GM18520 (cell line): ENCODE results near the gene TTC34.

Source experiments
- ATAC-seq: cut with Tn5 transposase; IDR thresholded peaks from one replicate; pipeline ENCODE4 v1.9.1; 2021; ENCODE audit not compliant: unreplicated experiment

The TTC34 gene, protein sequence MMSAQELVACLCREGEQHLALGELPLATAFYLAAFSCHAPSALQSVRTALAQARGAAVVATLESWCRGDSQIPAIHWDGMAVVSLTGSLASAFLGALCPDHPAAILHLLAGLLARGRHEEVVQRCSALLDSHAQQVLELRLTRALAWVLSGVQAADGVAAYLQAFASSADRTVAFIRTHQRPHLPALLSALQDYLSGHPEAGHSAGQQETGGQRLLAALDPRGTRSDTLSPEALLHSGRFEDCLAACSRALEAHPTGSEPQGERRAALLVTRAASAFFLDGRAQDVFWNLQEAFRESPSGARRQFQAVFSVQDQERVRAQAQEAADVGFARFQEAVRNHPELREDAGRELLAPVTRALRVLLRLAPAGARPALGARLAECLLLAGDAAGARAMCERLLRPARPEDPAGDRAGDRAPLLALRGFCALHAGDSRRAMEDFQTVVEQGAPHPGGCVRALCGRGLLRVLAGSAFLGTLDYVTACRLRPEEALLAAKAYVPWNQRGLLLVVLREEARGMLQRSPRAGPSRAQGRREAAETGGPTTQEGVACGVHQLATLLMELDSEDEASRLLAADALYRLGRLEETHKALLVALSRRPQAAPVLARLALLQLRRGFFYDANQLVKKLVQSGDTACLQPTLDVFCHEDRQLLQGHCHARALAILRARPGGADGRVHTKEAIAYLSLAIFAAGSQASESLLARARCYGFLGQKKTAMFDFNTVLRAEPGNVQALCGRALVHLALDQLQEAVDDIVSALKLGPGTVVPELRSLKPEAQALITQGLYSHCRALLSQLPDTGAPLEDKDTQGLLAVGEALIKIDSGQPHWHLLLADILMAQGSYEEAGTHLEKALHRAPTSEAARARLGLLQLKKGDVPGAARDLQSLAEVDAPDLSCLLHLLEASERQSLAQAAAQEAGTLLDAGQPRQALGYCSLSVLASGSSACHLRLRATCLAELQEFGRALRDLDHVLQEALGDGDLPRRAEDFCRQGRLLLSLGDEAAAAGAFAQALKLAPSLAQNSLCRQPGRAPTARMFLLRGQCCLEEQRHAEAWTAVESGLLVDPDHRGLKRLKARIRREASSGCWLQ

DNA sequence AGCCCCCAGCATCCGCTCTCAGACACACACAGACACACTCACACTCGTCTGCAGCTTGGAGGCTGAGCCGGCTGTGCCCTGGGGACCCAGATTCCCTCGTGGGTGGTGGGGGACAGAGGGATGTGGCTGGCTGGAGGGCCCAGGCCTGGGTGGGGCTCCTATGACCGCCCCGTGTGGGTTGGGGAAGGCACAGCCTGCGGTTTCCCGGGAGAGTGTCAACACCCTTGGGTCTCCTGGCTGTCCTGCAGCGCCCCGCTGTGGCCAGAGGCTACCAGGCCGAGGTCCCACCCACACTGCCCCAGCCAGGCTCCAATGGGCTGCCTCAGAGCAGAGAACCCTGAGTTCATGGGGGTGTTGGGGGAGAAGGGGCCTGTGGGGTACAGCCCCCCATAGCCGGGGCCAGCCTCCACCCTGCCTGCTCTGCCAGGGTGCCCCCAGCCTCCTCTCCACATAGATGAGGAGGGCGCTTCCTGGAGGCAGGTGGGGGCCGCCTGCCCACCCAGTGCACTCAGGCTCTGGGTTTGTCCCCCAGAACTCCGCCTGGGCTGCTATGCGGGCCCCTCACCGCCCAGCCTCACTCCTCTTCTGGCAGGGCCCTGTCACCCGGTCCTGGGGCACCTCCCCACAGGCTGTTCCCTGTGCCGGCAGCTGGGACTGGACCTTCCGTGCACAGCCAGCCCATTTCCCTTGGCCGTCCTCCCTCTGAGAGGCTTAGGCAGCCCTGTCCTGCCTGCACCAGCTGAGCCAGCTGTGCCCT, at the start of gene TTC34:
TSS of gene TTC34 (minus strand) at position 159 of the 757 bp plus-strand sequence. CDS start 866 bp downstream, outside the sequence.
- ATAC-seq, result no peak

DNA sequence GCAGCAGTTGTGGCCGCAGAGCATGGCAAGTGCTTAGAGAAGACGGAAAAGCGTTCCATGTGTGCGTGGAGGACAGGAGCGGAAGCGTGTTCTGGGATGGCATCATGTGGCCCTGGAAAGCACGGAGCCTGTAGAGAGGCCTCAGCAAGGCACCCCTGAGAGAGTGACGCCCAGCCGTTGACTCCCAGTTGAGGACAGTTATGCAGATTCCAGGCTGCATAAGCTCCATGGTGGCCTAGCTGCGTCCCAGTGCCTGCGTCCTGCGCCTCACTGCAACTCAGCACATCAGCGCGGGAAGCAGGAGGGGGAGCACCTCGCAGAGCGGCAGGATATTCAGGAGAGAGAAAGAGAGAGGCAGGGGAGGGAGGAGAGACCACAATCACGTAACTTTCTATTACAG, 49.0 kb upstream of the TTC34 start:
- no peak for ATAC-seq

DNA sequence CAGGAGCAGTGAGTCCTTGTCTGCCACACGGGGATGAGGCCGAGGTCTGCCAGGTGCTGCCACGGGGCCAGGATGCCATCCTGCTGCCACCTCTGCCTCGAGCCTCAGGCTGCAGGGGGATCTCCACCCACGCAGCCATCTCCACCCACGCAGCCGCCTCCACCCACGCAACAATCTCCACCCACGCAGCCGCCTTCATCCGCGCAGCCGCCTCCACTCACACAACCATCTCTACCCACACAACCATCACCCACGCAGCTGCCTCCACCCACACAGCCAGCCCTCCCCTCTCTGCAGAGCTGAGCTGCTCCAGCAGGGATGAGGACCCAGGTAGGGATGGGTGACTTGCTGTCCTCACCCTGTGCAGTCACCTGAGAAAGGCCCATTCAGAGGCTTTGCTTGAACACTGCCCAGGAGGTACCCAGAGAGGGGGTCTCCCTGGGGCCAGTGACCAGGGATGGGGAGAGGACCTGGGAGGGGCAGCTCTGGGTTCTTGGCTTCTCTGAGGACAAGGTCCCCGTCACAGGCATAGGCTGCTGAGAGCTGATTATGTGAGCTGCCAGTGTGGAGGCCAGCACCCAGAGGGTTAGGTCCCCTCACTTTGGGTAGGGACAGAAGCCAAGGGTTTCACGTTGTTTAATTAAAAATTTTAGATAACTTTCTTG, 46.6 kb upstream of the TTC34 start:
- ATAC-seq, result no peak

DNA sequence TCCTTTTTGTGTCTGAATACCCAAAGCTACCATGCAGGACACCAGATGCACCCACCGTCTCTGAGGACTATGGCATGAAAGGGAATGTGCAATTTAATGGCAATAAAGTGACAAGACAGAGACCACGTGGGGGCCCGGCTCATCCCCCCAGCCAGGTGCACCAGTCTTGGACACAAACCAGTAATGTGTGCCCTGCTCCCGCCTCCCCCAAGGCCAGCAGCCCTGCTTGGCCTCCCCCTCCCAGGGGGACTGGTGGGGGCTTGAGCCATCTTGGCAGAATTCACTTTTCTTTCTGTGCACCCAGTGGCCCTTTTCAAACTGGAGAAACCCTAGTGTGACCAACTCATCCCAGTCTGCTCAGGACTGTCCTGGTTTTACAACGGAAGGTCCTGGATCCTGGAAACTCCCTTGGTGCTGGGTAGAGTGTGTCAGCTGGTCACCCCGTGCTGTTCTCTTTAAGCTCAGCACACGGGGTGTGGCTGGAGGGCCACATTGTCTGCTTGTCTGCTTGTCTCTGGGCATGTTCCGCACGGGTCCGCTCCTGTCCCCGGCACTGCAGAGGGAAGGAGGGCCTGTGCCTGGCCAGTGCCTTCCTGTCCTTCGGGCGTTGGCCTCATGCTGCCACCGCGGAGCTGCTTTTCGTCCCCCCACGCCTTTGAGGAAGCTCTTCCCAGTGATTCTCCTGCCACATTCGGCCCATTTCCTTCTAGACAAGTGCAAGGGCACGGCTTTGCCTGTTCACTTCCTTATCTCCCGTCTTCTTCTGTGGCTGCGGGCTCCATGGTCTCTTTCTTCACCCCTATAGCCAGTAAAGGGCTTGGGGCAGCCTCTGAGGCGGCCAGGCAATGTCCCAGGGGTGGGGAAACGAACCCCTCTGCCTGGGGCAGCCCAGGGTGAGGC, 45.8 kb upstream of the TTC34 start:
- no peak for ATAC-seq

DNA sequence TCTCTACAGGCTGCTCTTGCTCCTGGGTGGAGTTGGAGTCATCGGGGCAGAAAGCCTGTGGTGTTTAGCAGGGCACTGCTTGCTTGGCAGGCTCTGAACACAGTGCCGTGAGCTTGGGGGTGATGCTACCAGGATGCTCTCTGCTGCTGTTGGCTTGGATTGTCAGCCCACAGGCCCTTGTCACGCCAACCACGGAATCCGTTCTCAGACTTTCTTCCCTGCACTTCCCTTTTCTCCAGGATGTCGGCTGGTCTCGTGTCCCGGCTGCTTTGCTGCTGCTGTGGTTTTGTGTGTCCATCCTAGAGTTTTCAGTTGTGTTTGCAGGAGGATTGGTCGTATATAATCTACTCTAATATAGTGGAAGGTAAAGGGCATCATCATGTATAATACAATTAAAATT, 44.4 kb upstream of the TTC34 start:
- ATAC-seq, result no peak

DNA sequence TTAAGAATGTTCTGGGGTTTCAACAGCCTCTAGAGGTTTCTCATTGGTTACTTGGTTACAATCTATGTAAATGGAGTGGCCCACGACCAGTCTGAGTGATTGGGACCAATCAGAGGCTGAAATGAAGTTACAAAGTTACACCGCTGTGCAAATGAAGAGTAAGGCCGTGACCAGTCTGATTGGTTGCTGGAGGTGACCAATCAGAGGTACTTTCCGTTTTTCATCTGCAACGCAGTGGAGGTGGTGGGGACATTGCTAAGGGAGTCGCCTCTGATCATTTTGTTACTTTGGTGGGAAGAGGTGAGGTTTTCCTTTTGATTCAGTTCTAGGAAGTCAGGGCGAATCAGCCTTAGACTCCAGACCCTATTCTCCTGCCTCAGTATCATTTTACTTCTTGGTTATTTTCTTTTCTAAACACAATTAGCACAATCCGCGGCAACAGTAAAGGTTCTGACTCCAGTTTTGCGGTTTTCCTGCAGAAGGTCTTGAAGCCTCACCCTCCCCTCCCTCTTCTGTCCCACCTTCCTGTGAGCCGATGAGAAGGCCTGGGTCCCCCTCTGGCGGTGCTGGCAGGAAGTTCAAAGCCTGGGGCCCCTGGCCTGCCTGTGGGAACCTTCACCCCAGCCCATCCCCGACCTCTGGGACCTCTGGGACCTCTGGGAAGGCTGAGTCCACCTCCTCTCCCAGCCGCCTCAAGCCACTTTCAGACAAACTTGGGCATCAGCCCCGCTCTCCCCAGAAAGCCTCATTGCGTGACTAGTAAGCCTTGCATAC, 38.7 kb upstream of the TTC34 start:
- no peak for ATAC-seq

DNA sequence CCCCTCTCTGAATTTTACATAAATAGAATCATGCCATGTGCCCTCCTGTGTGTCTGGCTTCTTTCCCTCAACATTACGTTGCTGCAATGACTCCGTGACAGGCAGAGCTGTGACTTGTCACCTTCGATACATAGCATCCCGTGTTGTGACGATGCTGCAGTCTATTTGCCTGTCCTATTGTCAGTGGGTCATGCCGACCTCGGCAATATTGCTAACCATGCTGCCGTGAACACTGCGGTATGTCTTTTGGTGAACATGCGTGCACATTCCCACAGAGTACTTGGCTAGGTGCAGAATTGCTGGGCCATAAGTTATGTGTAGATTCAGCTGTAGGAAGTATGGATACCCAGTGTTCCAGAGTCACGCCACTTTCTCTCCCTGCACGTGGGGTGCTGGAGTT, 36.3 kb upstream of the TTC34 start:
- ATAC-seq, result no peak

DNA sequence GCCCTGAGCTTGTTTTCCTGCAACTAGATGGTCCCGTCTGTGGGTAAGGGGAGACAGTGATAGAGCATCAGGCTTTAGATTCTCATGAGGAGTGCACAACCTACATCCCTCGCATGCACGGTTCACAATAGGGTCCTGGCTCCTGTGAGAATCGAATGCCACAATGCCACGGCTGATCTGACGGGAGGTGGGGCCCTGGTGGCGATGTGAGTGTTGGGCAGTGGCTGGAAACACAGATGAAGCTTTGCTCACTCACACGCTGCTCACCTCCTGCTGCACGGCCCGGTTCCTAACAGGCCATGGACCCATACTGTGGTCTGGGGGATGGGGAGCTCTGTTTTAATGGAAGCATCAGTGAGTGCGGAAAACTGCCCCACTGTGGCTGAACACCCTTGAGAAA, 35.8 kb upstream of the TTC34 start:
- no peak for ATAC-seq

DNA sequence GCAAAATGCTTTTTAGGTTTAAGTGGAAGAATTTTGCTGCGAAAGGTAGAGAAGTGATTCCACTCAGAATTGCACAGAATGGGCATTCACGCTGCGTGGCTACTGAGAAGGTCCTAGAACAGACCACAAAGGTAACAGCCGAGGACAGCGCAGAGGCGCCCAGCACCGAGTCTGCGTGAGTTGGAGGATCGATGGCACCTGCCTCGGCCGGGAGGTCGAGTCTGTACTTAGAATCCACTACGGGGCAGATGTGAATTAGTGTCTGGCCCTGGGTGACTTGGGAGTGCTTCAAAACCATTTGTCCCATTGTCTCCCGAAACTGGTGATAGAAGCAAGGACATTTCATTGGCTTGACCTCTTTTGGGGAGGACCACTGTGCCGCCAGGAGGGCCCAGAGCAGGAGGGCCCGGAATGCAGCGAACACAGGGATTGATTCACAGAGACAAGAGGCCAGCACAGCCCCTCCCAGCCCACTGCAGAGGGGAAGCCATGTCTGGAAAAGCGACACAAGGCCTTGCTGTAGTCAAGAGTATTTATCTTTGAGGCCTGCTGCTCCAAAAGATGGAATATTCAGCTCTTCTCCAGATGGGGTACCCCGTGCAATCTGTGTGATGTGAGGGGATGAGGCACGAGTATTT, 35.0 kb upstream of the TTC34 start:
- ATAC-seq, result no peak

DNA sequence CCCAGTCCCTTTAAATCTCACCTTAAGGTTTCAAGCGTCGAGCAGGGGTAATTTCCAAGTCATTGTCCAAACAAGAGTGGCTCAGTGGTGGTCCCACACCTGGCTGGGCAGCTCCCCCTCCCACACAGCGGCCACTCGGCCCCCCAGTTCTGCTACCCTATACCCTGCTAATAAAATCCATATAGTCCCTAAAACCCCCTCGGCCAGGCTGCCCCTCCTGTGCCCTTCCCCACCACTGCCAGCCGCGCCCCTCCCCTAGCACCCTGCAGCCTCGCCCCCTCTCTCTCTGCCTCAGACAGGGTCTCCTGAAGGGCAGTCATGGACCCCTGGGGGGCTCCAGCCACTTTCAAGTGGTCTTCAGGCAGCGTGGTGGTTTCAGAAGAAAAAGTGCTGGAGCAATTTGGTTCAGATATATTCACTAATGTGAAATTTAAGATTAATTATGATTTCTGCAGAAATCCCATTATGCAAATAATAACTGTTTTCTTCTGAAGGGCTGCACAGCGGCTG, 34.2 kb upstream of the TTC34 start:
- ATAC-seq, result no peak

DNA sequence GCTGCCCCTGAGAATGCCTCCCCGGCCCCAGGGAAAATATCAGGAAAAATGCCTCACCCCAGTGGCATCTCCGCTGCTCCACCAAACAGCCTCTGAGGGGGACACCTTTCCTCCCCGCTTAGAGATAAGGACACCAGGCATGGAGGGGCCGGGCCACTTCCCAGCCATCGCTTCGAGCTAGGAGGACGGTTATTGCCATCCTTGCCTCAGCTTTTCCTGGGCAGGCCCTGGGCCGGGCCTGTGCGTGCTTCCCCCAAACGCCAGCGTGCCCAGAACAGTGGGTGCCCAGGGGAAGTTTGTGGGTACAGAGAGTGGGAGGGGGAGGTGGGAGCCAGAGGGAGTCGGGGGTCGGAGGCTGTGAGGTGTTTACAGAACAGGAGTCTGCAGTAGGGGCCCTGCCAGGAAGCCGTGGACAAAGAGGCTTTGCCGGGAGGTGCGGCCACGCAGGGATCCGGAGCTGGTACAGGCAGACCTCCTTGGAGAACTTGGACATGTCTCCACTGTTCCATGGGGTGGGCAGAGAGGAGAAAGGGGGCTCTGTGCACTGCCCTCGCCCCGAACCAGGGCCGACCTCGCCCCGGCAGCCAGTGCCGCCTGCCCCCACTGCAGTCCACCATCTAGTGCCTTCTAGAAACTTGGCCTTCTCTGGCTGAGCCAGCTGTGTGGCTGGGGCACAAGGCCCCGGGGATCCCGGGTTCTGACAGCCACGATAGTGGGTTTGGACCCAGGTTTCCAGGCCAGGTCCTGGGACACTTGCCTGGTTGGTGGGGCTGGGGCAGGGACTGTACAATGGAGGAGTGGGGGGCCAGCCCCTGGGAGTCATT, 33.5 kb upstream of the TTC34 start:
- no peak for ATAC-seq

DNA sequence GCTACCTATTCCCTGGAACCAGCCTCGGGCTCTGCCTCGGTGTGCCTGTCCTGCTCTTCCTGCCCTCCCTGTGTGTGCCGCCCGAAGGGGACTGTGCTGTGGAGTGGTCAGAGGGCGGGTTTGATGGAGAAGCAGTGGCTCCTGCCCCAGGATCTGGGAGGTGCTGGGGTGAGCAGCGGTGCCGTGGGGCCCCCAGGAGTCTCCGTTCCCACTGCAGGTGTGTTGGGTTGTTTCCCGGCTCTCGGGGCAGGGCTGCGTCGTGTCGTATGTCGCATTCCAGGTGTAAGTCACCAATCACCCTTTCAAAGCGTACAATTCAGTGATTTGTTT, 32.6 kb upstream of the TTC34 start:
- no peak for ATAC-seq

DNA sequence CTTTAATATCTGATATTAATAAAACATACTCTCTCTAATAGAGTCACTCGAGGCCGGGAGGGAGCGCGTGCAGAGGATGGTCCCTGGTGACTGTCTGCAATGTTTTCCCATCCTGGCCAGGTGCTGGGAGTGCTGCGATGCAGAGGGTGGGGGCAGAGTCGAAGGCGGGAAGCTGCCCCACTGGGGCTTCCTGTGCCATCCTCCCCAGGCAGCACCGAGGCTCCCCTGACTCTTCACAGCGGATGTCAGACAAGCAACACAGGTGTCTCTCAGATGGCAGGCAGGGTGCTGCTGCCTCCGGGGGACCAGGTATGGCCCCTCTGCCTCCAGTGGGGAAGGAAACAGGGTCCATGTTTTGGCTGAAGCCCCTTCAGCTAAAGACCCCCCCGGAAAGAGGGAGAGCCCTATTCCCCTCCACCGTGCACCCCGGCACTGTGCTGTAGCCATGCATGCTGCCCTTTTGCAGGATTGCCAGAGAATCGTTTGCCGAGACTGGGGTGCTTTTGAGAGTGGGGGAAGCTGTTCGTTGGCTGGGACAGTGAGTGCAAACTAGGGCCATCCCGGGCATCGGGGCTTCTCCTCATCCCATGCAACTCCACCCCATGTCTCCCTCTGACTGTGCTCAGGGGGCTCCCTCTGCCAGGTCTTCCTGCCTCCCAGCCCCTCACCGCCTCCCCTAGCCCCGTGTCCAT, 32.1 kb upstream of the TTC34 start:
- no peak for ATAC-seq

DNA sequence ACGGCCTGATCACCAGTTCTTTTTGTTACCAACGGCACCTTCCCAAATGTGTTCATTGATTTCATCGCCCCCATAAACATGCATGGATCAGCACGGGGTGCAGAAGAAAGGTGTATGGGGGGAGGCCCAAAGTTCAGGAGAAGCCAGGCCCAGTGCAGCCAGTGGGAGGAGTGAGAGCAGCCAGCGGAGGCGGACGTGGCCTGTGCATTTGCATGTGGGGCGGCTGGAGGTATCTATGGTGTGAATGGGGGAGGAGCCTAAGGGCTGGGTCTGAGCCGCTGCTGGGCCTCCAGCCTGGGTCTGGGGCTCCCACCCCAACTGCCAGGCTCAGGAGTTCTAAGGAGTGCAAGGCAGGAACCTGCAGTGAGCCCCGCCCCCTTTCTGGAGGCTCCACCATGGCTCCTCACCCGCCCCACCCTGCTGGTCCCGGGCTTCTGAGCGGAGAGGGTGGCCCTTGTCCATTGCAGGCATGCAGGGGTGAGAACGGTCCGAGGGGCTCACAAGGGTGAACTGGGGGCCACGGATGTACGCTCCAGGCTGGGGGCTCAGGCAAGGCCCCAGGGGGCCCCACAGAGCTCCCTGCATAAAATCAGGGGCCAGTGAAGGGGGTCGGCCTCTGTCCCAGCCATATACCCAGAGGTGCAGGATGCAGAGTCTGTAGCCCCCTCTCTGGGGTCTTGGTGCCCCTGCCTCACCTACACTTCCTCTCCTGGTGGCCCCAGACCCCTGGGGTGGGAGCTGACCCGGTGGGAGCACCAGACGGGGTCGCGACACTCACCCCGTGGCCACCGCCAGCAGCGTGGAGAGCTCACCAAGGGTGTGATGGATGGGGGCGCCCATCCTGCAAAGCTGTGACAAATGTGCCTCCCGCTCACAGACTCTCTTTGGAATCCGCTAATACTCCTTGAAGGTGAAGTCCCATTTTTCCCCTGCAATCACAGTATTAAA, 31.3 kb upstream of the TTC34 start:
- ATAC-seq, result no peak

DNA sequence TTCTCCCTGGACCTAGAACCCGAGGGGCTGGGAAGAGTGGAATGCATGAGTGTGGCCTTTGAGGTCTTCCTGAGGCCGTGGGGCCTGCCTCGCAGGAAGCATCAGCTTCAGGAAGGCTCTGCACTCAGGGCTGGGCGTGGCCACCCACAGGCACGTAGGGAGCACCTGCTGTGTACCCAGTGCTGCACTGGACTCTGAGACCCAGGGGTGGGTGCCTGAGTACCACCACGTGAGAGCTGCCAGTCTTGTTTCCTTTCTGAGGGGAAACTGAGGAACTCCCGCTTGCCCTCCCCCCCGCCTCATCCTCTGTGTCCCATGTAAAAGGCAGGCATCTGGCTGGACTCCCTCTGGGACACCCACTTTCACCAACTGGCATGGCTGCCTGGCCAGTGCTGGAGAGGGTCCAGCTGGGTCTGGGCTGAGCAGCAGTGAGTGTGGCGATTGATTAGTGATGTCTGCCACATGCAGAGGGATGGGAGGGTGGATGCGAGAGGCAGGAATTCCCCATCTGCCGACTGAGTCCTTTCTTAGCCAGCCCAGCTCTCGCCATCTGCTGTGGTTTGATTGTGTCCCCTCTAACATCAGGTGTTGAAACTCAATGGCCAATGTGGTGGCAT, 30.2 kb upstream of the TTC34 start:
- ATAC-seq, result no peak
